ENCODE data around the gene F11R.

DNA sequence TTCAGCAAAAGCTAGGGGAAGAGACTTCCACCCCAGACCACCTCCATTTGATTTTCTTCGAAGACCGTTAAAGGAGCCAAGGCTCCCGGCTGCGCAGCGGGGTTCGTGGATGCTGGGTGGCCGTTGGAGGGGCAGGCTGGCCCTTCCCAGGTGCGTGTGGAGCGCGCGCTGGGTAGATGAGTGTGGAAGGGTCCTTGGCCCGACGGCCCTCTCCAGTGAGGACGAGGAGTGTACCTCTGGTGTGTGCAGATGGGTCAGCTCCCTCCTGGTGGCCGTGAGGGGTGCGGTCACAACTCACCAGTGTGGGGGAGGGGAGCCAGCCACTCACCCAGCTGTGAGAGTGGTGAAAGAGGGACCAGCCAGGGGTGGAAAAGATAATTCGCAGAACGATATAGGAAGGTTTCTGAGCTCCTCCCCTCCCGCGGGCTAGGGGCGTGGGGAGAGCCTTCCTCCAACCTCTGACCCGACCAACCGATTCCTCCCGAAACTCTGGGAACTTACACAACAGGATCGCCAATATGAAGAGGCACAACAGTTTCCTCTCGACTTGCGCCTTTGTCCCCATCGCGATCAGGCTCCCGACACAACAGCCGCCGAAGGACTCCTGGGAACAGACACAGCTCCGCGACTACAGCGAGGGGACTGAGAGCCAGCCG lies at the start of gene F11R:
- TF ChIP-seq, protein P1, sequence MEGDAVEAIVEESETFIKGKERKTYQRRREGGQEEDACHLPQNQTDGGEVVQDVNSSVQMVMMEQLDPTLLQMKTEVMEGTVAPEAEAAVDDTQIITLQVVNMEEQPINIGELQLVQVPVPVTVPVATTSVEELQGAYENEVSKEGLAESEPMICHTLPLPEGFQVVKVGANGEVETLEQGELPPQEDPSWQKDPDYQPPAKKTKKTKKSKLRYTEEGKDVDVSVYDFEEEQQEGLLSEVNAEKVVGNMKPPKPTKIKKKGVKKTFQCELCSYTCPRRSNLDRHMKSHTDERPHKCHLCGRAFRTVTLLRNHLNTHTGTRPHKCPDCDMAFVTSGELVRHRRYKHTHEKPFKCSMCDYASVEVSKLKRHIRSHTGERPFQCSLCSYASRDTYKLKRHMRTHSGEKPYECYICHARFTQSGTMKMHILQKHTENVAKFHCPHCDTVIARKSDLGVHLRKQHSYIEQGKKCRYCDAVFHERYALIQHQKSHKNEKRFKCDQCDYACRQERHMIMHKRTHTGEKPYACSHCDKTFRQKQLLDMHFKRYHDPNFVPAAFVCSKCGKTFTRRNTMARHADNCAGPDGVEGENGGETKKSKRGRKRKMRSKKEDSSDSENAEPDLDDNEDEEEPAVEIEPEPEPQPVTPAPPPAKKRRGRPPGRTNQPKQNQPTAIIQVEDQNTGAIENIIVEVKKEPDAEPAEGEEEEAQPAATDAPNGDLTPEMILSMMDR (IDR thresholded peaks at IDR 0.05), result peak in 2 of 3 donors; percentile 30 to 59
- TF ChIP-seq POLR2A (IDR thresholded peaks at IDR 0.05) (no peak), EP300 (IDR thresholded peaks at IDR 0.05) (no peak)
